GM21717 (cell line): ENCODE data around the gene LAMA2.
"Not testable (repeated sequence)": the region's sequence is repeated elsewhere in the genome, so short reads cannot be mapped to it uniquely, and the experiment has no call there.

Source experiments
- ATAC-seq: cut with Tn5 transposase; IDR thresholded peaks from one replicate; pipeline ENCODE4 v1.9.1; 2021; ENCODE audit warnings: mild to moderate bottlenecking, moderate library complexity; ENCODE audit not compliant: unreplicated experiment

The LAMA2 gene

DNA sequence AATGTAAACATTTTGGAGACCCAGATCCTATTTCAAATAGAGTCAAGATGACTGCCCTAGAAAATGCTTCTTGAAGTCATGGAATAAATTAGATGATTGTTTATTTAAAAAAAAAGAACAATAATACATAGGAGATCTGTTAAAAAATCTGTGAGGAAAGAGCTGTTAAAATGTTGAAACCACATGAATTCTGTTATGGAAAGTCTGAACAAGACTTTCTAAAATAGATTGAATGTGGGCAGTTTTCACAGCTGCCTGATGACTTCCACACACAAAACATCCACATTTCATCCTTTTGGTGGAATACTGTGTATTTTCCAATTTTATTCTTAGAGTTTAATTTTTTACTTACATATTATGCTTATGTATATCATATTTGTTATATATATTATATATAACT is 186.1 kb downstream of the LAMA2 start:
- no peak for ATAC-seq

GRCh38 chr6:129073051-129073450 is 190.1 kb downstream of the LAMA2 start:
- ATAC-seq: no peak

GRCh38 chr6:129073691-129074395 is 190.9 kb downstream of the LAMA2 start:
- no peak for ATAC-seq

- no peak for ATAC-seq
Measured at GRCh38 chr6:129084406-129084805, 201.5 kb downstream of the LAMA2 start.

DNA sequence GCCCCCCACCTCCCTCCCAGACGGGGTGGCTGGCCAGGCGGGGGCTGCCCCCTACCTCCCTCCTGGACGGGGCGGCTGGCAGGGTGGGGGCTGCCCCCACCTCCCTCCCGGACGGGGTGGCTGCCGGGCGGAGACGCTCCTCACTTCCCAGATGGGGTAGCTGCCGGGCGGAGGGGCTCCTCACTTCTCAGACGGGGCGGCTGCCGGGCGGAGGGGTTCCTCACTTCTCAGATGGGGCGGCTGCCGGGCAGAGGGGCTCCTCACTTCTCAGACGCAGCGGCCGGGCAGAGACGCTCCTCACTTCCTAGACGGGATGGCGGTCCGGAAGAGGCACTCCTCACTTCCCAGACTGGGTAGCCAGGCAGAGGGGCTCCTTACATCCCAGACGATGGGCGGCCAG is 205.5 kb downstream of the LAMA2 start:
- not testable (repeated sequence) for ATAC-seq

DNA sequence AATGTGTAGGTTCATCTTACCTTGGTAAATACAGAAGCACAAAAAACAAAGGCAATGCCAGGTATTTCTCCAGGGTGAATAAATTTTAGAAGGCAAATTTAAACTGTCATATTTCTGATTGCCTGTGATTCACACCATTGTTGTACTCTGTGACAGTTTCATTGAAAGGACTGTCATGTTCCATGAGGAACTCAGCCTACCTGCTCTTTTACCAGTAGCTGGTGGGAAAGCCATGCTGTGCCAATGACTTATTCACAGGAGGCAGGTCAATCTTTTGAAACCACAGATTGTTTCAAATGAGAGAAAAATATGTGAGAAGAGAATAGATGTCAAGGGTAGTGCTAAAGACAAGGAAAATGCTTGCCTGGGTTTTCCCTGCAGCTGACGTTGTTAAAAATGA is 206.4 kb downstream of the LAMA2 start:
- no peak for ATAC-seq

GRCh38 chr6:129094147-129094546 is 211.2 kb downstream of the LAMA2 start:
- ATAC-seq: no peak

- ATAC-seq: no peak
Measured at GRCh38 chr6:129096651-129097290, 213.8 kb downstream of the LAMA2 start.

DNA sequence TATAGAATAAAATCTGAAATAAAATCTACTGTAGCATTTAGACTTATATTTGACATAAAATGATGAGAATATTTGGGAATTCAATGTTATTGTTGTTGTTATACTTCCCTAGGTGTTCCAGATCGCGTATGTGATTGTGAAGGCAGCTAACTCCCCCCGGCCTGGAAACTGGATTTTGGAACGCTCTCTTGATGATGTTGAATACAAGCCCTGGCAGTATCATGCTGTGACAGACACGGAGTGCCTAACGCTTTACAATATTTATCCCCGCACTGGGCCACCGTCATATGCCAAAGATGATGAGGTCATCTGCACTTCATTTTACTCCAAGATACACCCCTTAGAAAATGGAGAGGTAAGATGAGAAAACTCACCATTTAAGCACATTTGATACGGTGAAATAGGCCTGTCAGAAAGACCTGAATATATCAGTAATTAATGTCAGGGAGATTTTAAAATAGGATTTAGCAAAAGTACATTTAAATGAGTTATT is 215.2 kb downstream of the LAMA2 start:
- ATAC-seq: no peak

DNA sequence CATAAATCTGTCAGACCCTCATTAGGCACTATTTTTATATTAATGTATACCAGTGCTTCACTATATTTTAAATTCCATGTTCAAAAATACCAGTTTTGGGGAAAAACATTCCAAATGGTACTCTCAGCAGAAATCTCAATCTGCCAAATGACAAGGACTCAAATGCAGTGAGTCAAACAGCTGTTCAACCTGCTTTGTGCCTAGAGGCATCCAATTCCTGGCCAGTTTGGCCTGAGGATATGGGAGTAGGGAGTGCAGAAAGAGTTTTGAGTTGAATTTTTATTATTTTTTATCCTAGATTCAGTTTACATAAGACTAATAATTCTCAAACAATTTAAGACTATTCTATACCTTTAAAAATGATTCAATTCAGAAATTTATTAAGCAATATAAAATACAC is 216.8 kb downstream of the LAMA2 start:
- no peak for ATAC-seq

DNA sequence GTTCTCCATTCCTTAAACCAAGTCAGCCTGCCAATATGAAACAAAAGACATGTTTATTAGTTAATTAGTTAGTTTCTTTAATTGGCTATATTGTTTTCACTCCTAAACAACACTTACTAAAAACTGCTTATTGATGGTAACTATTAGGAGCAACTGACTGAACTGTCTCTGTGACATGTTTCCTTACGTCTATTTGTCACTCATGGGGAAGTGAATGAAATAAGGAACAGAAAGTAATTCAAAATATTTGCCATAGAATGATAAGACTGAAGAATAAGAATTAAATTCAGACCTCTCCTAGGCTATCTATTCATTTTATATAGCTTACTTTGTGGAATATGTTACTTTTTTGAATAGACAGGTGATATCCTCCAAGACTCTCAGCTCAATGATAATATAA is 217.2 kb downstream of the LAMA2 start:
- ATAC-seq: no peak

DNA sequence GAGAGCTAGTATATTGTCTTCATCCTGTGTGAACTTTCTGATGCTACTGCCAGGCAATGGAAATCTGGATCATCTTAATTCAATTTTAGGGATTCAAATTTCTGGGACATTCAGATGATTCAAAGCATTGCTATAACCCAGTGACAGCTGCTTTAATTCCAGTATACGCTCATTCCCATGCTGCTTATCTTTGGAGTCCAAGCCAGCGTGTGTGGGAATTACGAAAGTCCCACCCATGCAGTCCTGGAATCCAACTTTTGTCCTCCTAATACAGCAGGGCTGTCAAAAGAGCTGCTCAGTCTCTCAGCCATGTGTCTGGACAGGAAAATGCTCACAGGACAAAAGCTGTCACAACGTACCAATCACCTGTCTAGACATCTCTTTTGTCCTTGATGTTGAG is 219.8 kb downstream of the LAMA2 start:
- no peak for ATAC-seq

DNA sequence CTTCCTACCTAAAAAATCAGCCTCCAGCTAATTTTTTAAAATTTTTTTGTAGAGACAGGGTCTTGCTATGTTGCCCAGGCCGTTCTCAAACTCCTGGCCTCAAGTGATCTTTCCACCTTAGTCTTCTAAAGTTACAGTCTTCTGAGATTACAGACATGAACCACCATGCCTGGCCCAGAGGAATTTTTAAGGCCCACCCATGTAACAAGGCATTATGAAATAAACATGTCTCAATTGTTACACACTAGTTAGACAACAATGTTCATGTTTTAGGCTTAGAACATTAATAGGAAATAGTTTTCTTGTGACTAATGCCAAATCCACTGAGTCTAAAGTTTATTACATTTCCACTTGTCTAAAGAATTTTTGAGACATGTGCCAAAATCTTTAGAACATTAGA is 221.2 kb downstream of the LAMA2 start:
- no peak for ATAC-seq

DNA sequence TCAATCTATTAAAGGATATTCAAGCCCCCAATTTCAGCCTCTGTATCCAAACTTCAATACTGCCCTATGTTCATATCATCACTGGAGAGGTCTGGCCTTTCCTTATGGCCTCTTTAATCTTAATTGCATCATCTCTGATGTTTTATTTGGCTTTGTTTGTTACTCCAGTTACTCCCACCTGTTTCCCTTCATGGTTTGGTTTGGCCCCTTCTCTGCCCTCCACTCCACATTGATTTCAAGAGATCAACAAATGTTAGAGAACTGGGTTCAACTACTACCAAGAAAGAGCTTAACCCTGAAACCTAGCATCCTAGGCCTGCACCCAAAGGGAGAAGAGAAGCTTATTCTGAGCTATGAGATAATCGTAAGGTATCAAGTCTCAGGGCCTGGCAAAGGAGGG is 221.6 kb downstream of the LAMA2 start:
- ATAC-seq: no peak

- ATAC-seq: no peak
Measured at GRCh38 chr6:129105035-129105434, 222.1 kb downstream of the LAMA2 start.

DNA sequence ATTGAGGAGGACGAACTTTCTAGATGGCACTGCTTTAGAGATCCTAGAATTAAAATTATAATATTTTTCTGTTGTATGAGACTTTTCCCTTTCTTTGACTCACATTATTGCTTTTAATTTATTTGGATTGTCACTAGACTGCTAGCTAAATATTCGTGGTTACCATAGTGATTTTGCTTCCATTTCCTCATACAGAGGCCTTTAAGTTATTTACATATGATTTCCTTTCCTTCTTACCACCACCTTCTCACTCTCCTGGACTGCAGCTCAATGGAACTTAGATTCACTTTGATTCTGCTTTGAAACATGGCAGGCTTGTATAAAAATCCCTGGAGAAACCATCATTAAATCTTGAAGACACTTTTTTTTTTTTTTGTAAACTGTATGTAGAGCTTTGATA is 222.9 kb downstream of the LAMA2 start:
- ATAC-seq: no peak

GRCh38 chr6:129108337-129108736 is 225.4 kb downstream of the LAMA2 start:
- ATAC-seq: no peak

- no peak for ATAC-seq
Measured at GRCh38 chr6:129110690-129111343, 227.9 kb downstream of the LAMA2 start.

GRCh38 chr6:129111346-129111745 is 228.4 kb downstream of the LAMA2 start:
- no peak for ATAC-seq

DNA sequence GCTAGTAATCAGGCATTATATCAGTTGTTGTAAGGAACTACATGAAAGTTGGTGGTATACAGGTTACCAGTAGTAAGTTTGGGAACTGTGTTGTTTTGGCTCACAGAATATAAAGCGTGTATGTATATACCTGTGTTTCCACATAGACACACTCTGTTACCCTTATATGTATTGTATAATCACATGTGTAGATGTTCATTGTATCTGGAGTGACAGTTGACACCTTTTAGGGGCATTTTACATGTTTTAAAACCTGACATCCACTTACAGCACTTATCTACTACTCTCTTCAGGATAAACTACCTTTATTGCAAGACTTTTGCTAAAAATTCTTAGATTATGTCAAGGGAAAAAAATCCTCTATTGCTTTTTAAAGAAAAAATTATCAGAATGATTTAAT is 228.9 kb downstream of the LAMA2 start:
- ATAC-seq: no peak

- no peak for ATAC-seq
Measured at GRCh38 chr6:129112591-129112990, 229.7 kb downstream of the LAMA2 start.

DNA sequence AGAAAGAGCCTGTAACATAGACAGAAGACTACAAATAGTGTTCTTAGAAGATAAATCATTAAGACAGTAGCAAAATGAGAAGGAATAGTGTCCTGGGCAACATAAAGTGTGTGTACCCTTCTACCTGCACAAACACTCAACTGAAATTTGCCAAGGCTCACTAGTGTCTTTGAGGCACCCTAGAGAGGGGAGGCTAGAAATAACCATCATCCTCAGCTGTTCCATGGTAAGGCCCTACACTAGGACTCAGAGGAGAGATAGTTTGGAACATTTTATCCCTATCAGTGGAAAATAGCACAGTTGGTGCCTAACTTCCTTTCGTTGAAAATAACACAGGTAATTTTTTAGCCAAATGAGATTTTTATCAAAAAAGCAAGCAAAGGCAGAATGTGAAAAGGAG is 230.7 kb downstream of the LAMA2 start:
- ATAC-seq: no peak
